Sigmoid colon (tissue), 4 donors: ENCODE measurements around the gene MAP3K20.

ENCODE experiments used
- POLR2A ChIP-seq, 2 donors: fragments of 450-650 bp; IDR thresholded peaks; one replicate each; pipeline ENCODE4 v1.6.1; 2016; ENCODE audit warnings: antibody characterized with exemption in 2 of 2, mild to moderate bottlenecking in 2 of 2, moderate library complexity in 2 of 2
- POLR2AphosphoS5 ChIP-seq, 4 donors: sonication (generic); formaldehyde crosslinking; IDR thresholded peaks; one replicate each; pipeline ENCODE4 v1.6.1; 2017; ENCODE audit warnings: antibody characterized with exemption in 4 of 4
- TF ChIP-seq, protein P1 (sequence below), 4 experiments: fragments of 450-650 bp in 3 of 4; fragments of 200-600 bp in 1 of 4; IDR thresholded peaks; one replicate each; pipeline ENCODE4 v1.5.1; 2016 to 2019; ENCODE audit warnings: antibody characterized with exemption in 4 of 4, mild to moderate bottlenecking in 3 of 4, moderate library complexity in 2 of 4

DNA sequence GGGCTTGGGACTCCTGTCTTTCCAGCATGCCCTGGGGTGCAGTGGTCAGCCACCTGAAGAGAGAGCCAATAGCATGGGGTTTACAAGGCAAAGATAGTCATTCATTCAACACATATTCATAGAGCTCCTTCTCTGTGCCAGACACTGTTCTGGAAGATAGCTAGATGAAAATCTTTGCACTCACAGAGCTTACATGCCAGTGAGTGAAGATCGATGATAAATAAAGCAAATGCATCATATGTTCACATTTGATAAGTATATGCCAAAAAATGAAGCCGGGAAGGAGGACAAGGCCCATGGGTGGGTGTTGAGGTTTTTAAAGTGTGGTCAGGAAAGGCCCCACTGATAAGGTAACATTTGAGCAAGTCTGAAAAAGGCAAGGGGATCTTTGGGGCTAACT lies 148.2 kb downstream of the MAP3K20 start:
- TF ChIP-seq, protein P1, sequence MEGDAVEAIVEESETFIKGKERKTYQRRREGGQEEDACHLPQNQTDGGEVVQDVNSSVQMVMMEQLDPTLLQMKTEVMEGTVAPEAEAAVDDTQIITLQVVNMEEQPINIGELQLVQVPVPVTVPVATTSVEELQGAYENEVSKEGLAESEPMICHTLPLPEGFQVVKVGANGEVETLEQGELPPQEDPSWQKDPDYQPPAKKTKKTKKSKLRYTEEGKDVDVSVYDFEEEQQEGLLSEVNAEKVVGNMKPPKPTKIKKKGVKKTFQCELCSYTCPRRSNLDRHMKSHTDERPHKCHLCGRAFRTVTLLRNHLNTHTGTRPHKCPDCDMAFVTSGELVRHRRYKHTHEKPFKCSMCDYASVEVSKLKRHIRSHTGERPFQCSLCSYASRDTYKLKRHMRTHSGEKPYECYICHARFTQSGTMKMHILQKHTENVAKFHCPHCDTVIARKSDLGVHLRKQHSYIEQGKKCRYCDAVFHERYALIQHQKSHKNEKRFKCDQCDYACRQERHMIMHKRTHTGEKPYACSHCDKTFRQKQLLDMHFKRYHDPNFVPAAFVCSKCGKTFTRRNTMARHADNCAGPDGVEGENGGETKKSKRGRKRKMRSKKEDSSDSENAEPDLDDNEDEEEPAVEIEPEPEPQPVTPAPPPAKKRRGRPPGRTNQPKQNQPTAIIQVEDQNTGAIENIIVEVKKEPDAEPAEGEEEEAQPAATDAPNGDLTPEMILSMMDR (IDR thresholded peaks at IDR 0.05) = no peak
- no peak for TF ChIP-seq POLR2A (IDR thresholded peaks at IDR 0.05)
- no peak for TF ChIP-seq POLR2AphosphoS5 (IDR thresholded peaks at IDR 0.05)
